Esophagus squamous epithelium (tissue), 5 donors: ENCODE data around the gene WHRN. TPM values are rescaled to one million over a fixed set of nuclear protein-coding genes. Genes with fewer than 3 reads are reported as not detected.

Experiments used
- DNase-seq: peaks from one replicate; lab custom pipeline; 2025; lab: John Stamatoyannopoulos, UW
- H3K27ac ChIP-seq, 4 donors: fragments of 200-600 bp; sonication (generic); one replicate each; pipeline ENCODE4 v1.5.1; 2016 to 2019; ENCODE audit warnings: mild to moderate bottlenecking in 1 of 4
- H3K27me3 ChIP-seq, 4 donors: fragments of 200-600 bp; sonication (generic); 1 replicate in 3 of 4; 2 replicates in 1 of 4; pipeline versions ENCODE4 v1.5.1 to v1.6.0; 2017 to 2021; ENCODE audit warnings: antibody characterized with exemption in 1 of 4
- H3K36me3 ChIP-seq, 3 donors: fragments of 200-600 bp; sonication (generic); one replicate each; pipeline ENCODE4 v1.5.1; 2016 to 2019
- H3K4me1 ChIP-seq, 3 donors: fragments of 200-600 bp; sonication (generic); one replicate each; pipeline ENCODE4 v1.5.1; 2017 to 2019
- H3K4me3 ChIP-seq, 4 donors: fragments of 200-600 bp; sonication (generic); 1 replicate in 3 of 4; 2 replicates in 1 of 4; pipeline ENCODE4 v1.5.1; 2016 to 2019; ENCODE audit warnings: mild to moderate bottlenecking in 2 of 4, moderate library complexity in 1 of 4
- H3K9me3 ChIP-seq, 3 donors: fragments of 200-600 bp; sonication (generic); one replicate each; pipeline ENCODE4 v1.5.1; 2016 to 2019
- POLR2A ChIP-seq, 4 donors: fragments of 450-650 bp; IDR thresholded peaks; one replicate each; pipeline ENCODE4 v1.6.1; 2017; ENCODE audit warnings: antibody characterized with exemption in 4 of 4, mild to moderate bottlenecking in 4 of 4, moderate library complexity in 3 of 4
- WGBS, 2 donors: methylation state at CpG; one replicate each; pipeline ENCODE4 v1.1.5; 2018; 5-methylcytosine and 5-hydroxymethylcytosine counted together
- intact Hi-C: fragments of 100-400 bp; cut with DNase I; formaldehyde crosslinking; loops from one replicate; pipeline ENCODE4 v1.15.0; 2022
- total RNA-seq, 4 donors: library from RNA; depleted of rRNA; stranded (reverse); fragments of >200 nt; gene quantifications; one replicate each; pipeline ENCODE4 v1.1.0, GENCODE V29; 2016
- TF ChIP-seq, protein P1 (sequence below), 6 experiments: fragments of 450-650 bp in 4 of 6; fragments of 200-600 bp in 2 of 6; sonication (generic) in 2 of 6; IDR thresholded peaks; one replicate each; pipeline ENCODE4 v1.5.1; 2016 to 2019; ENCODE audit warnings: antibody characterized with exemption in 6 of 6, mild to moderate bottlenecking in 4 of 6, moderate library complexity in 4 of 6
- donor health status: DM: yes; HTN: yes; CAD: no.

Gene WHRN
- total RNA-seq, 4 donors from 2014 or later, result 2.9 to 6.1 (median 3.4) TPM

GRCh38 chr9:114478871-114479270 is 26.4 kb downstream of the WHRN start:
- DNase-seq, result no peak
- Histone ChIP-seq H3K9me3 (no peaks in the 10 kb centered on the region), H3K4me3 (no peak overlapping the region), H3K27me3 (no peaks in the 10 kb centered on the region), H3K36me3 (peaks cover 0 to 14% (median 0%) of the 10 kb centered on the region in 3 donors), H3K4me1 (peaks cover 0 to 15% (median 0%) of the 10 kb centered on the region in 3 donors), H3K27ac (no peak overlapping the region)
- 90 to 91% methylated on average over 6 of the region's 6 CpGs for WGBS, 2 donors
- TF ChIP-seq, protein P1, sequence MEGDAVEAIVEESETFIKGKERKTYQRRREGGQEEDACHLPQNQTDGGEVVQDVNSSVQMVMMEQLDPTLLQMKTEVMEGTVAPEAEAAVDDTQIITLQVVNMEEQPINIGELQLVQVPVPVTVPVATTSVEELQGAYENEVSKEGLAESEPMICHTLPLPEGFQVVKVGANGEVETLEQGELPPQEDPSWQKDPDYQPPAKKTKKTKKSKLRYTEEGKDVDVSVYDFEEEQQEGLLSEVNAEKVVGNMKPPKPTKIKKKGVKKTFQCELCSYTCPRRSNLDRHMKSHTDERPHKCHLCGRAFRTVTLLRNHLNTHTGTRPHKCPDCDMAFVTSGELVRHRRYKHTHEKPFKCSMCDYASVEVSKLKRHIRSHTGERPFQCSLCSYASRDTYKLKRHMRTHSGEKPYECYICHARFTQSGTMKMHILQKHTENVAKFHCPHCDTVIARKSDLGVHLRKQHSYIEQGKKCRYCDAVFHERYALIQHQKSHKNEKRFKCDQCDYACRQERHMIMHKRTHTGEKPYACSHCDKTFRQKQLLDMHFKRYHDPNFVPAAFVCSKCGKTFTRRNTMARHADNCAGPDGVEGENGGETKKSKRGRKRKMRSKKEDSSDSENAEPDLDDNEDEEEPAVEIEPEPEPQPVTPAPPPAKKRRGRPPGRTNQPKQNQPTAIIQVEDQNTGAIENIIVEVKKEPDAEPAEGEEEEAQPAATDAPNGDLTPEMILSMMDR (IDR thresholded peaks at IDR 0.05), result no peak
- TF ChIP-seq POLR2A (IDR thresholded peaks at IDR 0.05), result no peak
- intact Hi-C loops, result no loop called here

DNA sequence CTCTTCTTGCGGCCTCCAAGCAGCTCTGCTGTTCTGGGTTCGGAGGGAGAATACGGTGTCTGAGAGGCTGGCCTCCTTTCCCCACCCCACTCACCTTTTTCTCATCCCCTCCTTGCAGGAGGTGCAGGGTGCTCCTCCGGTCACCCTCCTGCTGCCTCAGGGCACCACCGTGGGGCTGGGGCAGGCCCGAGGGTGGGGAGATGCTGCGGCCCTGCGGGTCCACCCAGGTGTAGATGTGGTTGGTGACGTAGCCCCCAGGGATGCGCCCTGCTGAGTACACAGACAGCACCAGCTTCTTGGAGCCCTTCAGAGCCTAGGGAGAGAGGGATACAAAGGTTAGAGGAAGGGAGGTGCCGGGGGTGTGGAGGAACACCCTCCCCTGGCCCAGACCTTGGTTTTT is 26.8 kb downstream of the WHRN start:
- intact Hi-C loops, result no loop called here
- no peaks in the 10 kb centered on the region for H3K27me3 ChIP-seq
- no peaks in the 10 kb centered on the region for H3K9me3 ChIP-seq
- DNase-seq, result no peak
- WGBS, 2 donors, result 89 to 93% methylated on average over 5 to 9 of the region's 11 CpGs
- H3K36me3 ChIP-seq, result peaks cover 0 to 14% (median 0%) of the 10 kb centered on the region in 3 donors
- peaks cover 0 to 14% (median 0%) of the 10 kb centered on the region in 3 donors for H3K4me1 ChIP-seq
- TF ChIP-seq, protein P1 (IDR thresholded peaks at IDR 0.05), result no peak
- TF ChIP-seq POLR2A (IDR thresholded peaks at IDR 0.05), result no peak
- H3K4me3 ChIP-seq, result no peak overlapping the region
- H3K27ac ChIP-seq, result no peak overlapping the region

- 78 to 87% methylated on average over 2 to 3 of the region's 3 CpGs for WGBS, 2 donors
- Histone ChIP-seq H3K4me3 (no peak overlapping the region), H3K9me3 (no peaks in the 10 kb centered on the region), H3K36me3 (peaks cover 0 to 14% (median 0%) of the 10 kb centered on the region in 3 donors), H3K27me3 (no peaks in the 10 kb centered on the region), H3K27ac (no peak overlapping the region), H3K4me1 (peaks cover 0 to 20% (median under 1%) of the 10 kb centered on the region in 3 donors)
- TF ChIP-seq, protein P1 (IDR thresholded peaks at IDR 0.05), result no peak
- no peak for TF ChIP-seq POLR2A (IDR thresholded peaks at IDR 0.05)
- intact Hi-C loops, result no loop called here
- no peak for DNase-seq
Observed at GRCh38 chr9:114477642-114478041, 27.6 kb downstream of the WHRN start.

GRCh38 chr9:114476891-114477469 is 28.3 kb downstream of the WHRN start:
- H3K4me3 ChIP-seq, result no peak overlapping the region
- no peaks in the 10 kb centered on the region for H3K9me3 ChIP-seq
- intact Hi-C loops, result no loop called here
- TF ChIP-seq, protein P1 (IDR thresholded peaks at IDR 0.05), result no peak
- no peak for TF ChIP-seq POLR2A (IDR thresholded peaks at IDR 0.05)
- no peak overlapping the region for H3K27ac ChIP-seq
- H3K4me1 ChIP-seq, result peaks cover 0 to 27% (median 7%) of the 10 kb centered on the region in 3 donors
- H3K36me3 ChIP-seq, result peaks cover 0 to 14% (median 0%) of the 10 kb centered on the region in 3 donors
- H3K27me3 ChIP-seq, result no peaks in the 10 kb centered on the region
- no peak for DNase-seq
- WGBS, 2 donors, result 86 to 90% methylated on average over 8 to 9 of the region's 9 CpGs

- DNase-seq, result no peak
- no peak overlapping the region for H3K27ac ChIP-seq
- 70 to 83% methylated on average over 6 to 8 of the region's 8 CpGs for whole genome bisulfite sequencing, 2 donors
Observed at GRCh38 chr9:114475412-114476135, 29.7 kb downstream of the WHRN start.

More at GRCh38 chr9:114475412-114476135, 29.7 kb downstream of the WHRN start:
- no peaks in the 10 kb centered on the region for H3K27me3 ChIP-seq
- intact Hi-C loops, result no loop called here
- H3K4me1 ChIP-seq, result peaks cover 0 to 23% (median 7%) of the 10 kb centered on the region in 3 donors
- H3K9me3 ChIP-seq, result no peaks in the 10 kb centered on the region
- peaks cover 0 to 14% (median 0%) of the 10 kb centered on the region in 3 donors for H3K36me3 ChIP-seq
- TF ChIP-seq, protein P1 (IDR thresholded peaks at IDR 0.05), result no peak
- TF ChIP-seq POLR2A (IDR thresholded peaks at IDR 0.05), result no peak
- H3K4me3 ChIP-seq, result no peak overlapping the region
